IPS DF 19.7 (cell line): Measurements from ENCODE around the gene UNC80.
"Not testable (repeated sequence)": the region's sequence is repeated elsewhere in the genome, so short reads cannot be mapped to it uniquely, and the experiment has no call there.

Experiments used
- DNase-seq: peaks from one replicate; pipeline ENCODE4 v3.0.0-alpha.2; 2013; ENCODE audit warnings: low read depth, low spot score

The UNC80 gene, protein sequence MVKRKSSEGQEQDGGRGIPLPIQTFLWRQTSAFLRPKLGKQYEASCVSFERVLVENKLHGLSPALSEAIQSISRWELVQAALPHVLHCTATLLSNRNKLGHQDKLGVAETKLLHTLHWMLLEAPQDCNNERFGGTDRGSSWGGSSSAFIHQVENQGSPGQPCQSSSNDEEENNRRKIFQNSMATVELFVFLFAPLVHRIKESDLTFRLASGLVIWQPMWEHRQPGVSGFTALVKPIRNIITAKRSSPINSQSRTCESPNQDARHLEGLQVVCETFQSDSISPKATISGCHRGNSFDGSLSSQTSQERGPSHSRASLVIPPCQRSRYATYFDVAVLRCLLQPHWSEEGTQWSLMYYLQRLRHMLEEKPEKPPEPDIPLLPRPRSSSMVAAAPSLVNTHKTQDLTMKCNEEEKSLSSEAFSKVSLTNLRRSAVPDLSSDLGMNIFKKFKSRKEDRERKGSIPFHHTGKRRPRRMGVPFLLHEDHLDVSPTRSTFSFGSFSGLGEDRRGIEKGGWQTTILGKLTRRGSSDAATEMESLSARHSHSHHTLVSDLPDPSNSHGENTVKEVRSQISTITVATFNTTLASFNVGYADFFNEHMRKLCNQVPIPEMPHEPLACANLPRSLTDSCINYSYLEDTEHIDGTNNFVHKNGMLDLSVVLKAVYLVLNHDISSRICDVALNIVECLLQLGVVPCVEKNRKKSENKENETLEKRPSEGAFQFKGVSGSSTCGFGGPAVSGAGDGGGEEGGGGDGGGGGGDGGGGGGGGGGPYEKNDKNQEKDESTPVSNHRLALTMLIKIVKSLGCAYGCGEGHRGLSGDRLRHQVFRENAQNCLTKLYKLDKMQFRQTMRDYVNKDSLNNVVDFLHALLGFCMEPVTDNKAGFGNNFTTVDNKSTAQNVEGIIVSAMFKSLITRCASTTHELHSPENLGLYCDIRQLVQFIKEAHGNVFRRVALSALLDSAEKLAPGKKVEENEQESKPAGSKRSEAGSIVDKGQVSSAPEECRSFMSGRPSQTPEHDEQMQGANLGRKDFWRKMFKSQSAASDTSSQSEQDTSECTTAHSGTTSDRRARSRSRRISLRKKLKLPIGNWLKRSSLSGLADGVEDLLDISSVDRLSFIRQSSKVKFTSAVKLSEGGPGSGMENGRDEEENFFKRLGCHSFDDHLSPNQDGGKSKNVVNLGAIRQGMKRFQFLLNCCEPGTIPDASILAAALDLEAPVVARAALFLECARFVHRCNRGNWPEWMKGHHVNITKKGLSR (N-terminal part only)

DNA sequence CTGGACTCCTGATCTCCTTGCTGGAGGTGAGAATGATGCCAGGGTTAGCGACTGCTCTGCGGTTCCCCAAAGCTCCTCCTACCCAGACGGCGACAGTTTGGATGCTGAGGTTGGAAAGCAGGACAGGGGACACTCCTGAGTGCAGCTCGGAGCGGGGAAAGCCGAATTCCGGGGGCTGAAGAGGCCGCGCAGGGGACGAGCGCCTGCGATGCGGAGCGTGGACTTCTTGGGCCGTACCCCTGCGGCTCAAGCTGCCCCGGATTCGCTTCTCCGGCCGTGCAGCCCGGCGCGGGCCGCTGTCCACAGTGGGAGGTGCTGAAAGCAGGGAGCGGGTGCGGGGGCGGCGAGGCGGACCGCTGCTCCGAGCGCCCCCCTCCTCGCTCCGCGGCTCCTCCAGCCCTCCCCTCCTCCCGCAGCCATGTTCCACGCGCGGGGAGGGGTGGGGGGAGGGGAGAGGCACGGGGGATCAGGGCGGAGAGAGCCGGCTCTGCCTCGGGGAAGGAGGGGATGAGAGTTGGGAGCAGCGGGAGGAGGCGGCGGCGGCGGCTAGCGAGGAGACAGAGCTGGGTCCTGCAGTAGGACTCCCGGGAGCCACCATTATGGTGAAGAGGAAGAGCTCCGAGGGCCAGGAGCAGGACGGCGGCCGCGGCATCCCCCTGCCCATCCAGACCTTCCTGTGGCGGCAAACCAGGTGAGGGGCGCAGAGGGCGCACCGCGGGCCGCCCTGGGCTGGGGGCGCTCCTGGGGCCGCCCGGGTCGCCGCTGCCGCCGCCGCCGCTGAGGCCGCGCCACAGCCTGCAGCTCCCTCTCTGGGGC lies at the start of gene UNC80:
UNC80 (plus strand) TSS at position 359 of the 816 bp plus-strand sequence; CDS start at position 600, 241 bp downstream.
- peak; percentile 5 for DNase-seq

GRCh38 chr2:209726311-209726710 lies 45.3 kb upstream of the UNC80 start:
- DNase-seq: no peak

GRCh38 chr2:209727077-209727476 lies 44.6 kb upstream of the UNC80 start:
- DNase-seq: no peak

GRCh38 chr2:209734805-209735204 lies 36.8 kb upstream of the UNC80 start:
- DNase-seq: no peak

- no peak for DNase-seq
These were observed 29.7 kb upstream of the UNC80 start for GRCh38 chr2:209741953-209742352.

- no peak for DNase-seq
These were observed 18.6 kb upstream of the UNC80 start for GRCh38 chr2:209753020-209753419.

DNA sequence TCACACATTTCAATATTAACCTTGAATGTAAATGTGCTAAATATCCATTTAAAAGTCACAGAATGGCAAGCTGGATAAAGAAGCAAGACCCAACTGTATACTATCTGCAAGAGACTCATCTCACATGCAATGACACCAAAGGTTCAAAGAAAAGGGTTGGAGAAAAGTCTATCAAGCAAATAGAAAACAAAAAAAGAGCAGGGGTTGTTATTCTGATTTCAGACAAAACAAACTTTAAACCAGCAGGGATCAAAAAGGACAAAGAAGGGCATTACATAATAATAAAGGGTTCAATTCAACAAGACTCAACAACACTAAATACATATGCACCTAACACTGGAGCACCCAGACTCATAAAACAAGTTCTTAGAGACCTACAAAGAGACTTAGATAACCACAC lies 14.5 kb upstream of the UNC80 start:
- DNase-seq: no peak

GRCh38 chr2:209761566-209761965 lies 10.1 kb upstream of the UNC80 start:
- DNase-seq: no peak

GRCh38 chr2:209762563-209762962 lies 9.1 kb upstream of the UNC80 start:
- DNase-seq: no peak

DNA sequence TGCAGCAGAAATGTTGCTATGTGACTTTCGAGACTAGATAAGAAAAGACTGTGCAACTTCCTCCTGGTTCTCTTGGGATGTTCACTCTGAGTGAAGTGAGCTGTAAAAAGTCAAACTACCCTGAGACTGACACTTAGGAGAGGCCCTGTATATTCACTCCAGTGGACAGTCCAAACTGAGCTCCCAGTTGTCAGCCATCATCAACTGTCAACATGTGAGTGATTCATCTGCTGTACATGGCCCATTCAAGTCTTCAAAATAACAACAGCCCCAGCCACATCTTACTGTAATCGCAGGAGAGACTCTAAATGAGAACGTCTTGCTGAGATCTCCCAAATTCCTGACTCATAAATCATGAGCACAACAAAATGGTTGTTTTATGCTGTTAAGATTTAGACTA lies 8.5 kb upstream of the UNC80 start:
- DNase-seq: no peak

- no peak for DNase-seq
These were observed 5.0 kb upstream of the UNC80 start for GRCh38 chr2:209766613-209767012.

GRCh38 chr2:209767316-209767715 lies 4.3 kb upstream of the UNC80 start:
- no peak for DNase-seq

- no peak for DNase-seq
These were observed 3.1 kb upstream of the UNC80 start for GRCh38 chr2:209768557-209768956.

DNA sequence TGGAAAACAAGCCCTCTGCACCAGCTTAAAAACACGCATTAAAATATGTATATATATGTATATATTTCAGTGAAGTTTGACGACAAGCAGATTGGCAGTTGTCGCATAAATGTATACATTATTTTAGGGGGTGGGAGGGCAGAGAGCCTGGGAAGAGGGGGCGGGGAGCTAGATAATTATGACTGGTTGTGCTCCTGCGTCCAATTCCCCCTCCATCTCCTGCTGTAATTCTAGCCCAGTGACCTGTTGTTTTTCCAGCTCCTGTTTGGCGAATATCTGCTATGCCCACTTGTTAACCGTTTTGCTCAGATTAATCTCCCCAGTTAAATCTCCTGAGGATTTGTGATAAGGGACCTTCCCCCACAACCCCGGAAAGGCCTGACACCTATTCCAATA lies 656 bp downstream of the UNC80 start:
- DNase-seq: no peak

GRCh38 chr2:209773377-209773776 lies 1.7 kb downstream of the UNC80 start:
- no peak for DNase-seq

DNA sequence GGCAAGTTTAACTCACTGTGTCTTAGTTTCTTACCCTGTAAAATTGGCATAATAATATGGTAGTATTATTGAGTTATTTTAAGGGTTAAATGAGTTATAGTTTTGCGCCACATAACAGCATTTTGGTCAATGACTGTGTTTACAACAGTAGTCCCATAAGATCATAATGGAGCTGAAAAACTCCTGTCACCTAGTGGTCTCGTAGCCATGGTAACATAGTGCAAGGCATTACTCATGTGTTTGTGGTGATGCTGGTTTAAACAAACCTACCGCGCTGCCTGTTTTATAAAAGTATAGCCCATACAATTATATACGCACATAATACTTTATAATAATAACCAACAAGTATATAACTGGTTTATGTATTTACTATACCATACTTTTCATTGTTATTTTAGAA lies 15.8 kb downstream of the UNC80 start:
- DNase-seq: no peak

DNA sequence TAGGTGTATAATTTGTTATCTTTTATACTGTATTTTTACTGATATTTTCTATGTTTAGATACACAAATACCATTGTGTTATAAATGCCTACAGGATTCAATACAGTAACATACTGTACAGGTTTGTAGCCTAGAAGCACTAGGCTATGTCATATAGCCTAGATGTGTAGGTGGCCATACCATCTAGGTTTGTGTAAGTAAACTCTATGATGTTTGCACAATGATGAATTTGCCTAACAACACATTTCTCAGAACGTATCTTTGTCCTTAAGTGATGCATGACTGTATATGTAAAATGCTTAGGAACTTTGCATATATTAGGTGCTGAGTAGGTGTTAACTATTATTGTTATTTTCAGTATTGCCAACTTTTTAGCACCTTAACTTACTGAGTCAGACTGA lies 17.3 kb downstream of the UNC80 start:
- no peak for DNase-seq

- DNase-seq: no peak
These were observed 18.6 kb downstream of the UNC80 start for GRCh38 chr2:209790066-209790728.

- peak; percentile 15 for DNase-seq
These were observed 19.5 kb downstream of the UNC80 start for GRCh38 chr2:209791151-209791550.

DNA sequence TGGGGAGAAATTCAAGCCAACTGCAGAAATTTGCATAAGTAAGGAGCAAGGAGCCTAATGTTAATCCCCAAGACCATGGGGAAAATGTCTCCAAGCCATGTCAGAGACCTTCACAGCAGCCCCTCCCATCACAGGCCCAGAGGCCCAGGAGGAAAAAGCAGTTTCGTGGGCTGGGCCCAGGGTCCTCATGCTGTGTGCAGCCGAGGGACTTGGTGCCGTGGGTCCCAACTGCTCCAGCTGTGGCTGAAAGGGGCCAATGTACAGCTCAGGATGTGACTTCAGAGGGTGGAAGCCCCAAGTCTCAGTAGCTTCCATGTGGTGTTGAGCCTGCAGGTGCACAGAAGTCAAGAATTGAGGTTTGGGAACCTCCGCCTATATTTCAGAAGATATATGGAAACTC lies 23.8 kb downstream of the UNC80 start:
- not testable (repeated sequence) for DNase-seq

- no peak for DNase-seq
These were observed 33.7 kb downstream of the UNC80 start for GRCh38 chr2:209805351-209805750.
